H9 (cell line): ENCODE results near the gene NLRP1. TPM values are rescaled to one million over a fixed set of nuclear protein-coding genes. Genes with fewer than 3 reads are reported as not detected.

ENCODE experiments used
- DNase-seq: peaks from one replicate; pipeline ENCODE4 v3.0.0-alpha.2; 2017
- H2AFZ ChIP-seq: one replicate; pipeline ENCODE4 v1.6.1; 2013; ENCODE audit warnings: mild to moderate bottlenecking, low read length, control low read depth, moderate library complexity
- H2AK5ac ChIP-seq: 2 replicates; pipeline ENCODE4 v1.6.1; 2013; ENCODE audit warnings: low read length, control low read depth, mixed read lengths; ENCODE audit not compliant: insufficient read length
- H2BK120ac ChIP-seq: one replicate; pipeline ENCODE4 v1.6.1; 2013; ENCODE audit warnings: low read depth, mild to moderate bottlenecking, low read length, control low read depth, inconsistent platforms; ENCODE audit not compliant: poor library complexity, severe bottlenecking
- H2BK12ac ChIP-seq: 2 replicates; pipeline ENCODE4 v1.6.1; 2013; ENCODE audit warnings: low read length, control low read depth, mixed read lengths, low read depth; ENCODE audit not compliant: insufficient read length
- H2BK15ac ChIP-seq: 2 replicates; pipeline ENCODE4 v1.6.1; 2013; ENCODE audit warnings: low read depth, low read length, control low read depth
- H2BK20ac ChIP-seq: one replicate; pipeline ENCODE4 v1.6.1; 2013; ENCODE audit warnings: low read depth, mild to moderate bottlenecking, low read length, control low read depth, inconsistent platforms; ENCODE audit not compliant: poor library complexity, severe bottlenecking
- H2BK5ac ChIP-seq: 2 replicates; pipeline ENCODE4 v1.6.1; 2013; ENCODE audit warnings: low read length, control low read depth, mixed read lengths; ENCODE audit not compliant: insufficient read length
- H3K14ac ChIP-seq: 2 replicates; pipeline ENCODE4 v1.6.1; 2013; ENCODE audit warnings: low read length, control low read depth; ENCODE audit not compliant: insufficient read depth
- H3K18ac ChIP-seq: 2 replicates; pipeline ENCODE4 v1.6.1; 2013; ENCODE audit warnings: low read depth, mild to moderate bottlenecking, mixed read lengths, low read length, control low read depth; ENCODE audit not compliant: insufficient read length
- H3K23ac ChIP-seq: 2 replicates; pipeline ENCODE4 v1.6.1; 2013; ENCODE audit warnings: low read length, control low read depth, mixed read lengths, low read depth; ENCODE audit not compliant: insufficient read length
- H3K23me2 ChIP-seq: 2 replicates; pipeline ENCODE4 v1.6.1; 2013; ENCODE audit warnings: low read depth, mild to moderate bottlenecking, mixed read lengths, low read length, control low read depth; ENCODE audit not compliant: insufficient read length, poor library complexity, severe bottlenecking
- H3K27ac ChIP-seq: 2 replicates; pipeline ENCODE4 v1.5.1; 2013; ENCODE audit warnings: low read length, control low read depth, mixed read lengths, low read depth; ENCODE audit not compliant: insufficient read length
- H3K27me3 ChIP-seq: 2 replicates; pipeline ENCODE4 v1.6.1; 2013; ENCODE audit warnings: low read length, control low read depth, inconsistent platforms; ENCODE audit not compliant: insufficient read depth
- H3K4ac ChIP-seq: 2 replicates; pipeline ENCODE4 v1.6.1; 2013; ENCODE audit warnings: low read depth, mild to moderate bottlenecking, control low read depth, inconsistent platforms, low read length, moderate library complexity
- H3K4me1 ChIP-seq: 2 replicates; pipeline ENCODE4 v1.6.1; 2013; ENCODE audit warnings: low read length, control low read depth, inconsistent platforms; ENCODE audit not compliant: insufficient read depth
- H3K4me2 ChIP-seq: 2 replicates; pipeline ENCODE4 v1.6.1; 2013; ENCODE audit warnings: low read length, control low read depth, mixed read lengths; ENCODE audit not compliant: insufficient read length, insufficient read depth
- H3K56ac ChIP-seq: 2 replicates; pipeline ENCODE4 v1.6.1; 2013; ENCODE audit warnings: low read depth, mild to moderate bottlenecking, mixed read lengths, low read length, control low read depth; ENCODE audit not compliant: insufficient read length
- H3K79me1 ChIP-seq: 2 replicates; pipeline ENCODE4 v1.6.1; 2013; ENCODE audit warnings: low read depth, mild to moderate bottlenecking, moderate library complexity, low read length, control low read depth, inconsistent platforms; ENCODE audit not compliant: insufficient read depth, poor library complexity, severe bottlenecking
- H3K79me2 ChIP-seq: 2 replicates; pipeline ENCODE4 v1.6.1; 2013; ENCODE audit warnings: low read length, control low read depth, inconsistent platforms; ENCODE audit not compliant: insufficient read depth
- H3K9ac ChIP-seq: 2 replicates; pipeline ENCODE4 v1.6.1; 2013; ENCODE audit warnings: low read length, control low read depth, mixed read lengths; ENCODE audit not compliant: insufficient read length; ENCODE audit errors: extremely low read depth
- H3K9me3 ChIP-seq: one replicate; pipeline ENCODE4 v1.6.1; 2013; ENCODE audit warnings: low read depth, low read length, inconsistent platforms; ENCODE audit not compliant: control insufficient read depth
- H3T11ph ChIP-seq: one replicate; pipeline ENCODE4 v1.6.1; 2013; ENCODE audit warnings: mild to moderate bottlenecking, low read length, control low read depth, inconsistent platforms
- H4K20me1 ChIP-seq: one replicate; pipeline ENCODE4 v1.6.1; 2013; ENCODE audit not compliant: control insufficient read depth, insufficient read length, insufficient read depth
- H4K5ac ChIP-seq: 2 replicates; pipeline ENCODE4 v1.6.1; 2013; ENCODE audit warnings: low read depth, mild to moderate bottlenecking, mixed read lengths, low read length, control low read depth; ENCODE audit not compliant: insufficient read length
- H4K8ac ChIP-seq: replicated peaks from 2 replicates; pipeline ENCODE4 v1.6.1; 2013; ENCODE audit warnings: low read length, control low read depth, mixed read lengths, low read depth; ENCODE audit not compliant: insufficient read length
- H4K91ac ChIP-seq: 2 replicates; pipeline ENCODE4 v1.6.1; 2013; ENCODE audit warnings: low read depth, mild to moderate bottlenecking, moderate library complexity, mixed read lengths, low read length, control low read depth; ENCODE audit not compliant: insufficient read length
- H3K27ac Mint-ChIP-seq, 3 experiments: 2 replicates in 2 of 3; 3 replicates in 1 of 3; pipeline ENCODE4 v1.8.0; 2020 to 2021; ENCODE audit warnings: mixed read lengths in 3 of 3, mild to moderate bottlenecking in 1 of 3, moderate library complexity in 1 of 3
- H3K27me3 Mint-ChIP-seq: 2 replicates; pipeline ENCODE4 v1.8.0; 2021; ENCODE audit warnings: low read depth, mild to moderate bottlenecking, moderate library complexity, mixed read lengths
- H3K36me3 Mint-ChIP-seq, 3 experiments: 2 replicates in 2 of 3; 3 replicates in 1 of 3; pipeline ENCODE4 v1.8.0; 2020 to 2021; ENCODE audit warnings: low read depth in 3 of 3, mixed read lengths in 3 of 3; ENCODE audit not compliant: insufficient read depth in 1 of 3
- H3K4me1 Mint-ChIP-seq, 2 experiments: 2 replicates each; pipeline ENCODE4 v1.8.0; 2020; ENCODE audit warnings: mixed read lengths in 2 of 2
- H3K4me3 Mint-ChIP-seq, 2 experiments: 2 replicates in 1 of 2; 3 replicates in 1 of 2; pipeline ENCODE4 v1.8.0; 2020 to 2021; ENCODE audit warnings: mild to moderate bottlenecking in 2 of 2, mixed read lengths in 2 of 2, moderate library complexity in 1 of 2
- H3K9me3 Mint-ChIP-seq, 2 experiments: 2 replicates in 1 of 2; 3 replicates in 1 of 2; pipeline ENCODE4 v1.8.0; 2020; ENCODE audit warnings: mild to moderate bottlenecking in 2 of 2, mixed read lengths in 2 of 2, moderate library complexity in 1 of 2
- CTCF ChIP-seq: fragments of 200-600 bp; sonication (generic); conservative IDR thresholded peaks from 3 replicates; pipeline ENCODE4 v1.8.0; 2021; ENCODE audit warnings: antibody characterized with exemption, mild to moderate bottlenecking
- WGBS: extraction: QIAGEN DNeasy Blood & Tissue Kit; methylation state at CpG from one replicate; pipeline ENCODE4 v1.1.7; 2013; ENCODE audit warnings: missing lambda C conversion rate, low lambda C conversion rate, mixed read lengths; ENCODE audit not compliant: insufficient read length; ENCODE audit errors: extremely low coverage; 5-methylcytosine and 5-hydroxymethylcytosine counted together
- total RNA-seq: library from RNA; stranded (reverse); gene quantifications from 2 replicates; pipeline ENCODE4 v1.2.1, GENCODE V29; 2021

Gene NLRP1
- total RNA-seq, 1 experiment from 2014 or later: 12.1 TPM

GRCh38 chr17:5530265-5531084 is 53.8 kb downstream of the NLRP1 start:
- Mint-ChIP-seq H3K36me3 (no peaks in the 10 kb centered on the region), H3K27me3 (peaks cover 4% of the 10 kb centered on the region), H3K4me1 (no peaks in the 10 kb centered on the region), H3K4me3 (no peak overlapping the region), H3K9me3 (no peaks in the 10 kb centered on the region), H3K27ac (no peak overlapping the region)
- no peak overlapping the region for H3K27ac ChIP-seq
- no peak overlapping the region for H3K14ac ChIP-seq
- no peak for DNase-seq
- H3K27me3 ChIP-seq: no peaks in the 10 kb centered on the region
- H3K23me2 ChIP-seq: no peaks in the 10 kb centered on the region
- H4K20me1 ChIP-seq: no peaks in the 10 kb centered on the region
- H3K9me3 ChIP-seq: no peaks in the 10 kb centered on the region
- H2BK12ac ChIP-seq: no peak overlapping the region
- H2BK20ac ChIP-seq: no peak overlapping the region
- H2BK15ac ChIP-seq: no peak overlapping the region
- no peak for TF ChIP-seq CTCF
- no peaks in the 10 kb centered on the region for H3K79me2 ChIP-seq
- H3K4me1 ChIP-seq: no peaks in the 10 kb centered on the region
- H4K91ac ChIP-seq: no peak overlapping the region
- no peak overlapping the region for H2AFZ ChIP-seq
- H3K9ac ChIP-seq: no peak overlapping the region
- no peak overlapping the region for H3K4me2 ChIP-seq
- H3K79me1 ChIP-seq: no peaks in the 10 kb centered on the region
- no peak overlapping the region for H3T11ph ChIP-seq
- no peak overlapping the region for H4K5ac ChIP-seq
- H2AK5ac ChIP-seq: no peak overlapping the region
- WGBS: no CpG with 5 or more reads among the region's 12 CpGs
- H3K4ac ChIP-seq: no peak overlapping the region
- no peak overlapping the region for H3K23ac ChIP-seq
- H3K56ac ChIP-seq: no peak overlapping the region
- H2BK120ac ChIP-seq: no peak overlapping the region
- no peak overlapping the region for H3K18ac ChIP-seq
- H2BK5ac ChIP-seq: no peak overlapping the region
- H4K8ac ChIP-seq: no peak overlapping the region
